HEK293 (cell line): Measurements from ENCODE around the gene IRF6.

ENCODE experiments used
- CTCF ChIA-PET: fragments of 350-600 bp; formaldehyde crosslinking; extraction: SDS; loops from one replicate; lab custom pipeline; 2021; ENCODE audit warnings: antibody characterized with exemption; lab: Yijun Ruan, JAX
- POLR2A ChIA-PET: fragments of 300-600 bp; formaldehyde crosslinking; extraction: SDS; loops from one replicate; lab custom pipeline; 2020; ENCODE audit warnings: antibody characterized with exemption, inconsistent platforms; lab: Yijun Ruan, JAX
- H3K27ac ChIP-seq: fragments of 200-500 bp; sonication (Bioruptor generic); 2 replicates; pipeline ENCODE4 v1.5.1; 2014; ENCODE audit warnings: low read depth, low read length, control low read depth, inconsistent platforms; ENCODE audit errors: extremely low read depth
- H3K36me3 ChIP-seq, 2 experiments: fragments of 200-500 bp in 1 of 2; sonication (Bioruptor generic) in 1 of 2; 1 replicate in 1 of 2; 2 replicates in 1 of 2; pipeline ENCODE4 v1.5.1; 2014 to 2017; ENCODE audit warnings: inconsistent platforms in 2 of 2, low read length in 2 of 2; ENCODE audit not compliant: control insufficient read depth in 2 of 2, insufficient read depth in 1 of 2
- H3K4me1 ChIP-seq: fragments of 200-500 bp; sonication (Bioruptor generic); 2 replicates; pipeline ENCODE4 v1.5.1; 2014; ENCODE audit warnings: mild to moderate bottlenecking, low read length, inconsistent platforms; ENCODE audit not compliant: control insufficient read depth, insufficient read depth
- H3K4me3 ChIP-seq: 2 replicates; pipeline ENCODE4 v1.5.1; 2011; ENCODE audit warnings: low read depth, mild to moderate bottlenecking, control low read depth, low read length, moderate library complexity
- H3K9me3 ChIP-seq: fragments of 200-500 bp; sonication (Bioruptor generic); 2 replicates; pipeline ENCODE4 v1.5.1; 2014; ENCODE audit warnings: low read depth, low read length, inconsistent platforms; ENCODE audit not compliant: control insufficient read depth, insufficient read depth
- EGR2 ChIP-seq: fragments of 450-650 bp; formaldehyde crosslinking; IDR thresholded peaks from 2 replicates; pipeline ENCODE4 v1.5.1; 2016; ENCODE audit warnings: low read depth, missing biosample characterization, missing genetic modification characterization
- KLF10 ChIP-seq: fragments of 450-650 bp; IDR thresholded peaks from 2 replicates; pipeline ENCODE4 v1.5.1; 2018; ENCODE audit warnings: missing biosample characterization, mild to moderate bottlenecking, missing genetic modification characterization
- KLF7 ChIP-seq: fragments of 450-650 bp; formaldehyde crosslinking; IDR thresholded peaks from 2 replicates; pipeline ENCODE4 v1.5.1; 2016; ENCODE audit warnings: missing biosample characterization, missing genetic modification characterization, borderline replicate concordance
- RBAK ChIP-seq: fragments of 450-650 bp; formaldehyde crosslinking; IDR thresholded peaks from 2 replicates; pipeline ENCODE4 v1.5.1; 2016; ENCODE audit warnings: missing biosample characterization, missing genetic modification characterization
- SP2 ChIP-seq: fragments of 450-650 bp; formaldehyde crosslinking; IDR thresholded peaks from 2 replicates; pipeline ENCODE4 v1.5.1; 2016; ENCODE audit warnings: missing biosample characterization, missing genetic modification characterization
- YY1 ChIP-seq: fragments of 450-650 bp; formaldehyde crosslinking; IDR thresholded peaks from 2 replicates; pipeline ENCODE4 v1.5.1; 2018; ENCODE audit warnings: missing biosample characterization, missing genetic modification characterization
- ZBTB1 ChIP-seq: fragments of 450-650 bp; formaldehyde crosslinking; IDR thresholded peaks from 2 replicates; pipeline ENCODE4 v1.5.1; 2016; ENCODE audit warnings: missing biosample characterization, missing genetic modification characterization
- ZIC2 ChIP-seq: fragments of 450-650 bp; formaldehyde crosslinking; IDR thresholded peaks from 2 replicates; pipeline ENCODE4 v1.5.1; 2016; ENCODE audit warnings: missing biosample characterization, missing genetic modification characterization
- ZNF239 ChIP-seq: fragments of 450-650 bp; formaldehyde crosslinking; IDR thresholded peaks from 2 replicates; pipeline ENCODE4 v1.5.1; 2016; ENCODE audit warnings: missing biosample characterization, missing genetic modification characterization
- ZNF350 ChIP-seq: fragments of 450-650 bp; formaldehyde crosslinking; IDR thresholded peaks from 2 replicates; pipeline ENCODE4 v1.5.0; 2017; ENCODE audit warnings: missing biosample characterization, mild to moderate bottlenecking, missing genetic modification characterization
- ZNF366 ChIP-seq: fragments of 450-650 bp; formaldehyde crosslinking; conservative IDR thresholded peaks from 2 replicates; pipeline ENCODE4 v1.5.1; 2016; ENCODE audit warnings: missing biosample characterization, missing genetic modification characterization
- ZNF510 ChIP-seq: fragments of 450-650 bp; formaldehyde crosslinking; IDR thresholded peaks from 2 replicates; pipeline ENCODE4 v1.5.1; 2018; ENCODE audit warnings: mild to moderate bottlenecking, missing genetic modification characterization, missing biosample characterization; ENCODE audit not compliant: insufficient replicate concordance
- ZNF514 ChIP-seq: fragments of 450-650 bp; formaldehyde crosslinking; IDR thresholded peaks from 2 replicates; pipeline ENCODE4 v1.5.1; 2016; ENCODE audit warnings: missing biosample characterization, missing genetic modification characterization
- ZNF549 ChIP-seq: fragments of 450-650 bp; IDR thresholded peaks from 2 replicates; pipeline ENCODE4 v1.5.1; 2018; ENCODE audit warnings: missing biosample characterization, missing genetic modification characterization, mild to moderate bottlenecking, inconsistent platforms, moderate library complexity
- ZNF555 ChIP-seq: fragments of 450-650 bp; formaldehyde crosslinking; conservative IDR thresholded peaks from 2 replicates; pipeline ENCODE4 v1.5.1; 2017; ENCODE audit warnings: missing biosample characterization, mild to moderate bottlenecking, missing genetic modification characterization, inconsistent platforms
- ZNF560 ChIP-seq: fragments of 450-650 bp; formaldehyde crosslinking; IDR thresholded peaks from 2 replicates; pipeline ENCODE4 v1.5.1; 2017; ENCODE audit warnings: missing biosample characterization, missing genetic modification characterization, borderline replicate concordance
- ZNF621 ChIP-seq: fragments of 450-650 bp; formaldehyde crosslinking; IDR thresholded peaks from 2 replicates; pipeline ENCODE4 v1.5.1; 2017; ENCODE audit warnings: missing biosample characterization, missing genetic modification characterization
- ZNF629 ChIP-seq: fragments of 450-650 bp; formaldehyde crosslinking; IDR thresholded peaks from 2 replicates; pipeline ENCODE4 v1.5.1; 2017; ENCODE audit warnings: missing biosample characterization, missing genetic modification characterization
- ZNF747 ChIP-seq: fragments of 450-650 bp; formaldehyde crosslinking; IDR thresholded peaks from 2 replicates; pipeline ENCODE4 v1.5.1; 2016; ENCODE audit warnings: missing biosample characterization, missing genetic modification characterization
- ZNF792 ChIP-seq: fragments of 450-650 bp; formaldehyde crosslinking; IDR thresholded peaks from 2 replicates; pipeline ENCODE4 v1.5.1; 2016; ENCODE audit warnings: missing biosample characterization, missing genetic modification characterization
- ZSCAN30 ChIP-seq: fragments of 450-650 bp; IDR thresholded peaks from 2 replicates; pipeline ENCODE4 v1.5.1; 2018; ENCODE audit warnings: missing biosample characterization, mild to moderate bottlenecking, missing genetic modification characterization, moderate library complexity
- TF ChIP-seq, protein P1 (sequence below): fragments of 450-650 bp; formaldehyde crosslinking; IDR thresholded peaks from 2 replicates; pipeline ENCODE4 v1.5.1; 2016; ENCODE audit warnings: missing biosample characterization, missing genetic modification characterization
- TF ChIP-seq, protein P2 (sequence below): fragments of 450-650 bp; formaldehyde crosslinking; IDR thresholded peaks from 2 replicates; pipeline ENCODE4 v1.5.1; 2017; ENCODE audit warnings: missing biosample characterization, missing genetic modification characterization
- TF ChIP-seq, protein P3 (sequence below): fragments of 450-650 bp; formaldehyde crosslinking; IDR thresholded peaks from 2 replicates; pipeline ENCODE4 v1.5.1; 2017; ENCODE audit warnings: missing biosample characterization, missing genetic modification characterization
- TF ChIP-seq, protein P4 (sequence below): fragments of 450-650 bp; formaldehyde crosslinking; IDR thresholded peaks from 2 replicates; pipeline ENCODE4 v1.5.1; 2017; ENCODE audit warnings: missing biosample characterization, missing genetic modification characterization
- TF ChIP-seq, protein P5 (sequence below): fragments of 450-650 bp; formaldehyde crosslinking; IDR thresholded peaks from 2 replicates; pipeline ENCODE4 v1.5.1; 2016; ENCODE audit warnings: missing biosample characterization, missing genetic modification characterization, low read depth

Gene IRF6

DNA sequence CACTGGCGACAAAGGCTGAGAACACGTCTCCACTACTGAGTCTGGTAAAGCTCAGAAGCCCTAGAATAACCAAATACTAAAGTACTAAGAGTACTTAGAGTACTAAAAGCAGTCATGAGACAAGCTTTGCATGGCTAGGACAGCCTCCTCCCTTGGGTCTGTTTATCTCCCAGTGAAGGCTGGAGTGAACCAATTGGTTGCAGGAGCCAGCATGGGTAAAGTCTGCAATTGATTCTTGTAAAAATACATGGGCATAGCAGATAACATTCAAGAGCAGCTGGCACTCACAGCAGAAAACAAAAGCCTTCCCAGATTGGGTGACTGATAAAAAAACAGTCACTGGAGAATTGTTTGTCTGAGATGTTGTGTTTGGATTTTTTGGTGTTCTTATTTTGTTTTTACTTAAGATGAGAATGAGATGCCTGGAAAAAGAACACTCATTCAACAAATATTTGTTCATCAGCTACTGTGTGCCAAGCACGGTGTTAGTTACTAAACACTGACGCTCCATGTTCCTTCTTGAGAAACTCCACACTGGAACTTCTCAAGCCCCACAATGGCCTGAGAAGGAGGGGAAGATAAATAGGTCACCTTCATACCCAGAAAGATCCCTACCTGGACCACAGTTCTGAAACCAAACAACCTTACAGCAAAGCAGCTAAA is 3.7 kb downstream of the IRF6 start (continued):
- TF ChIP-seq ZBTB1: no peak
- TF ChIP-seq, protein P1, sequence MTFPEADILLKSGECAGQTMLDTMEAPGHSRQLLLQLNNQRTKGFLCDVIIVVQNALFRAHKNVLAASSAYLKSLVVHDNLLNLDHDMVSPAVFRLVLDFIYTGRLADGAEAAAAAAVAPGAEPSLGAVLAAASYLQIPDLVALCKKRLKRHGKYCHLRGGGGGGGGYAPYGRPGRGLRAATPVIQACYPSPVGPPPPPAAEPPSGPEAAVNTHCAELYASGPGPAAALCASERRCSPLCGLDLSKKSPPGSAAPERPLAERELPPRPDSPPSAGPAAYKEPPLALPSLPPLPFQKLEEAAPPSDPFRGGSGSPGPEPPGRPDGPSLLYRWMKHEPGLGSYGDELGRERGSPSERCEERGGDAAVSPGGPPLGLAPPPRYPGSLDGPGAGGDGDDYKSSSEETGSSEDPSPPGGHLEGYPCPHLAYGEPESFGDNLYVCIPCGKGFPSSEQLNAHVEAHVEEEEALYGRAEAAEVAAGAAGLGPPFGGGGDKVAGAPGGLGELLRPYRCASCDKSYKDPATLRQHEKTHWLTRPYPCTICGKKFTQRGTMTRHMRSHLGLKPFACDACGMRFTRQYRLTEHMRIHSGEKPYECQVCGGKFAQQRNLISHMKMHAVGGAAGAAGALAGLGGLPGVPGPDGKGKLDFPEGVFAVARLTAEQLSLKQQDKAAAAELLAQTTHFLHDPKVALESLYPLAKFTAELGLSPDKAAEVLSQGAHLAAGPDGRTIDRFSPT (tag by site-specific recombination): no peak
- TF ChIP-seq, protein P2, sequence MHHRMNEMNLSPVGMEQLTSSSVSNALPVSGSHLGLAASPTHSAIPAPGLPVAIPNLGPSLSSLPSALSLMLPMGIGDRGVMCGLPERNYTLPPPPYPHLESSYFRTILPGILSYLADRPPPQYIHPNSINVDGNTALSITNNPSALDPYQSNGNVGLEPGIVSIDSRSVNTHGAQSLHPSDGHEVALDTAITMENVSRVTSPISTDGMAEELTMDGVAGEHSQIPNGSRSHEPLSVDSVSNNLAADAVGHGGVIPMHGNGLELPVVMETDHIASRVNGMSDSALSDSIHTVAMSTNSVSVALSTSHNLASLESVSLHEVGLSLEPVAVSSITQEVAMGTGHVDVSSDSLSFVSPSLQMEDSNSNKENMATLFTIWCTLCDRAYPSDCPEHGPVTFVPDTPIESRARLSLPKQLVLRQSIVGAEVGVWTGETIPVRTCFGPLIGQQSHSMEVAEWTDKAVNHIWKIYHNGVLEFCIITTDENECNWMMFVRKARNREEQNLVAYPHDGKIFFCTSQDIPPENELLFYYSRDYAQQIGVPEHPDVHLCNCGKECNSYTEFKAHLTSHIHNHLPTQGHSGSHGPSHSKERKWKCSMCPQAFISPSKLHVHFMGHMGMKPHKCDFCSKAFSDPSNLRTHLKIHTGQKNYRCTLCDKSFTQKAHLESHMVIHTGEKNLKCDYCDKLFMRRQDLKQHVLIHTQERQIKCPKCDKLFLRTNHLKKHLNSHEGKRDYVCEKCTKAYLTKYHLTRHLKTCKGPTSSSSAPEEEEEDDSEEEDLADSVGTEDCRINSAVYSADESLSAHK (tag by site-specific recombination): no peak
- TF ChIP-seq ZNF510 (tag by site-specific recombination): no peak
- TF ChIP-seq ZSCAN30: no peak
- TF ChIP-seq KLF7 (tag by site-specific recombination): no peak
- no peak for TF ChIP-seq ZNF792 (tag by site-specific recombination)
- TF ChIP-seq, protein P3, sequence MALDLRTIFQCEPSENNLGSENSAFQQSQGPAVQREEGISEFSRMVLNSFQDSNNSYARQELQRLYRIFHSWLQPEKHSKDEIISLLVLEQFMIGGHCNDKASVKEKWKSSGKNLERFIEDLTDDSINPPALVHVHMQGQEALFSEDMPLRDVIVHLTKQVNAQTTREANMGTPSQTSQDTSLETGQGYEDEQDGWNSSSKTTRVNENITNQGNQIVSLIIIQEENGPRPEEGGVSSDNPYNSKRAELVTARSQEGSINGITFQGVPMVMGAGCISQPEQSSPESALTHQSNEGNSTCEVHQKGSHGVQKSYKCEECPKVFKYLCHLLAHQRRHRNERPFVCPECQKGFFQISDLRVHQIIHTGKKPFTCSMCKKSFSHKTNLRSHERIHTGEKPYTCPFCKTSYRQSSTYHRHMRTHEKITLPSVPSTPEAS: no peak
- TF ChIP-seq ZNF549 (tag by site-specific recombination): peak; percentile 84
- no peak for TF ChIP-seq EGR2 (tag by site-specific recombination)
- no peak for TF ChIP-seq RBAK (tag by site-specific recombination)
- TF ChIP-seq ZNF555: no peak
- TF ChIP-seq ZNF514 (tag by site-specific recombination): no peak
- no peak for TF ChIP-seq SP2 (tag by site-specific recombination)

DNA sequence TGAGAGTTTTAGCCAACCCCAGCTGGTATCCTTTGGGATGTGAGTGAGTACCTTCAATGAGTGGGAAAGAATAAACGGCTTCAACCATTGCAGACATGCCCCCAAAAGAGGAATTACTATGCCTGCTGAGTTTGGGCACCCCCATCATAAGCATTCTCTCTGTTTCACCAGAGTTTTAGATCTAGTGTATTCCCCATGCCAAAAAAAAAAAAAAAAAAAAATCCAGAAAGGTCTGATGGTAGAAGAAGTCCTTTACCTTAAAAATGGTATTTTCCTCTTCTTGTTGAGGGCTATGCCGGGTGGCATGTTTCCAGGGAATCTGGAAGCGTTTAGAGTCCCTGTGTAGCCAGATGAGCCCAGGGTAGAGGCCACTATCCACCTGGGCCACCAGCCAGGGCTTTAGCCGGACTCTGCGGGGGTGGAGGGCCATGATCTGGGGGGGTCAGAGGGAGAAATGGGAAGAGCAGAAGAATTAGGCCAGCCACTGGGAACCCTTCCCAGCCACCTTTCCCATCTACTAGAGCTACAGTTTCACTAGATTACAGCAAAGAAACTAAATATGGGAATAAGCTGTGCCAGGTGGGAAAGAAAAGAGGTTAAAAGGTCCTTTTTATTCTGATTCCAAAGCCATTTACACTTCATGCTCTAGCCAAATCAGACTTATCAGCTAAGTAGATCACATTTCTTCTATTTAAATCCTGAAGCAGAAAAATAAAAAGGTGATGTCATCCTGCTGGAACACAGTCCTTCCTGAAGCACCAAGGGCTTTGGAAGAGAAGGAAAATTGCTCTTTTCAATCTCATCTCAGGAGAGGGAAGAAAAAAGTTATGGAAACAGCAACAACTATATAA is 4.7 kb downstream of the IRF6 start:
- Histone ChIP-seq H3K36me3 (no peaks in the 10 kb centered on the region), H3K4me3 (no peak overlapping the region), H3K9me3 (no peaks in the 10 kb centered on the region), H3K4me1 (peaks cover 11% of the 10 kb centered on the region; the same call in 1 of the 2 replicates), H3K27ac (peak overlapping the region; percentile 39; the same call in 1 of the 2 replicates)
- ChIA-PET CTCF (interaction anchor here (0.6 to 6.5 kb wide), 7 partner anchors 15 to 221 kb away, joined by 3 to 49 read pairs (median 3); no protein-coding TSS in a partner anchor), POLR2A (interaction anchor here (2.4 to 2.5 kb wide), 2 partner anchors 17 to 26 kb away, joined by 6 to 12 read pairs; partner anchors contain the start of genes C1orf74 and UTP25)
- TF ChIP-seq KLF10 (tag by site-specific recombination) (no peak), ZNF555 (no peak), ZIC2 (tag by site-specific recombination) (no peak), ZNF560 (tag by site-specific recombination) (no peak), ZNF239 (no peak), ZNF747 (tag by site-specific recombination) (no peak), ZNF621 (tag by site-specific recombination) (no peak), ZNF350 (tag by site-specific recombination) (no peak), YY1 (tag by site-specific recombination) (no peak), ZNF366 (tag by site-specific recombination) (peak; percentile 64), ZNF629 (tag by site-specific recombination) (peak; percentile 64)
- TF ChIP-seq, protein P4, sequence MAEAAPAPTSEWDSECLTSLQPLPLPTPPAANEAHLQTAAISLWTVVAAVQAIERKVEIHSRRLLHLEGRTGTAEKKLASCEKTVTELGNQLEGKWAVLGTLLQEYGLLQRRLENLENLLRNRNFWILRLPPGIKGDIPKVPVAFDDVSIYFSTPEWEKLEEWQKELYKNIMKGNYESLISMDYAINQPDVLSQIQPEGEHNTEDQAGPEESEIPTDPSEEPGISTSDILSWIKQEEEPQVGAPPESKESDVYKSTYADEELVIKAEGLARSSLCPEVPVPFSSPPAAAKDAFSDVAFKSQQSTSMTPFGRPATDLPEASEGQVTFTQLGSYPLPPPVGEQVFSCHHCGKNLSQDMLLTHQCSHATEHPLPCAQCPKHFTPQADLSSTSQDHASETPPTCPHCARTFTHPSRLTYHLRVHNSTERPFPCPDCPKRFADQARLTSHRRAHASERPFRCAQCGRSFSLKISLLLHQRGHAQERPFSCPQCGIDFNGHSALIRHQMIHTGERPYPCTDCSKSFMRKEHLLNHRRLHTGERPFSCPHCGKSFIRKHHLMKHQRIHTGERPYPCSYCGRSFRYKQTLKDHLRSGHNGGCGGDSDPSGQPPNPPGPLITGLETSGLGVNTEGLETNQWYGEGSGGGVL: peak; percentile 36; the same call in 1 of the 2 replicates
- TF ChIP-seq, protein P5, sequence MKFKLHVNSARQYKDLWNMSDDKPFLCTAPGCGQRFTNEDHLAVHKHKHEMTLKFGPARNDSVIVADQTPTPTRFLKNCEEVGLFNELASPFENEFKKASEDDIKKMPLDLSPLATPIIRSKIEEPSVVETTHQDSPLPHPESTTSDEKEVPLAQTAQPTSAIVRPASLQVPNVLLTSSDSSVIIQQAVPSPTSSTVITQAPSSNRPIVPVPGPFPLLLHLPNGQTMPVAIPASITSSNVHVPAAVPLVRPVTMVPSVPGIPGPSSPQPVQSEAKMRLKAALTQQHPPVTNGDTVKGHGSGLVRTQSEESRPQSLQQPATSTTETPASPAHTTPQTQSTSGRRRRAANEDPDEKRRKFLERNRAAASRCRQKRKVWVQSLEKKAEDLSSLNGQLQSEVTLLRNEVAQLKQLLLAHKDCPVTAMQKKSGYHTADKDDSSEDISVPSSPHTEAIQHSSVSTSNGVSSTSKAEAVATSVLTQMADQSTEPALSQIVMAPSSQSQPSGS (tag by site-specific recombination): peak; percentile 92
